H1 (cell line): ENCODE results near the gene SLC39A11. TPM values are rescaled to one million over a fixed set of nuclear protein-coding genes. Genes with fewer than 3 reads are reported as not detected.

Source experiments
- CHD7 ChIP-seq: fragments of 300-600 bp; sonication (generic); IDR thresholded peaks from 2 replicates; pipeline ENCODE4 v1.7.1; 2012; ENCODE audit warnings: low read length, moderate library complexity, mild to moderate bottlenecking, inconsistent platforms; ENCODE audit not compliant: insufficient replicate concordance
- FOSL1 ChIP-seq: IDR thresholded peaks from 2 replicates; pipeline ENCODE4 v1.6.1; 2011; ENCODE audit warnings: mild to moderate bottlenecking, low read depth, low read length, moderate library complexity; ENCODE audit not compliant: insufficient read depth
- POU5F1 ChIP-seq: IDR thresholded peaks from 2 replicates; pipeline ENCODE4 v1.6.1; 2011; ENCODE audit warnings: low read depth, mild to moderate bottlenecking, low read length, moderate library complexity
- RNF2 ChIP-seq: fragments of 200-900, 300-1000 bp; sonication (generic); IDR thresholded peaks from 2 replicates; pipeline ENCODE4 v1.7.1; 2016; ENCODE audit warnings: borderline replicate concordance, low read depth, mild to moderate bottlenecking, antibody characterized with exemption, low read length; ENCODE audit not compliant: poor library complexity, severe bottlenecking; ENCODE audit errors: missing control alignments
- SRF ChIP-seq: IDR thresholded peaks from 2 replicates; pipeline ENCODE4 v1.6.1; 2011; ENCODE audit warnings: mild to moderate bottlenecking, low read depth, low read length, moderate library complexity
- polyA plus RNA-seq, 7 experiments: library from polyadenylated mRNA; depleted of rRNA in 3 of 7; stranded (reverse) in 5 of 7; unstranded in 2 of 7; fragments of >200 nt in 5 of 7; fragments of 200-250 nt in 2 of 7; gene quantifications; 1 replicate in 5 of 7; 2 replicates in 1 of 7; 4 replicates in 1 of 7; pipeline versions ENCODE4 v1.2.1 to v1.2.3, GENCODE V29; 2011 to 2013; ENCODE audit warnings: missing spikeins in 2 of 7, mixed read lengths in 2 of 7
- total RNA-seq: library from RNA; stranded (reverse); fragmentation: NEBNext Ultra II Directional; extraction: Animal tissue kit (Norgen Biotek cat#: 25700); gene quantifications from 2 replicates; pipeline ENCODE4 v1.2.1, GENCODE V29; 2021

Gene SLC39A11
- total and polyA plus RNA-seq, 2 of the 8 experiments (the other 6 are each of a cell fraction or from before 2014, with no cell fraction given), result 12.2 to 19.6 TPM

DNA sequence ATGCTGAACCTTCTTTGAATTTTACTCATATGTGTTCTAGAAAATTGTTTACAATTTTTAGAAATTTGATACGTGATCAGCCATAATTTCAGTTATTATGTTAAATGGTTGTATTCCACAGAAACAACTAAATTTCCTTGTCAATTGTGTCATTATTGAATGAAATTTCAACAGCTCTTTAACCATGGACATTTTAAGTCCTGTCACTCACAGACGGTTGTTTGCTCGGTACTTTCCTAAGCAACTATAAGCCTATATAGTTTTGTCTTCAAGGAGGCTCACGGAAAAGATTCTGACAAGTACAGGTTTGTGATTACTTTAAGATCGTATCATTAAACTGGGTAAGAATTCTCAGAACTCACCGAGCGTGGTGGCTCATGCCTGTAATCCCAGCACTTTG lies 31.8 kb downstream of the SLC39A11 start (continued):
- no peak for TF ChIP-seq CHD7
- no peak for TF ChIP-seq RNF2
- TF ChIP-seq FOSL1, result no peak
- TF ChIP-seq SRF, result no peak
- TF ChIP-seq POU5F1, result no peak
- TF ChIP-seq, all 59 proteins: peak for 0
